HepG2 (cell line): ENCODE measurements around the gene DHH. TPM values are rescaled to one million over a fixed set of nuclear protein-coding genes. Genes with fewer than 3 reads are reported as not detected.

Experiments used
- ASH2L ChIP-seq: fragments of 300-600, 200-600 bp; sonication (generic); IDR thresholded peaks from 2 replicates; pipeline ENCODE4 v1.7.0; 2017; ENCODE audit warnings: low read depth, mild to moderate bottlenecking, moderate library complexity, mixed read lengths, low read length; ENCODE audit not compliant: insufficient read length
- BRF2 ChIP-seq: sonication (generic); formaldehyde crosslinking; IDR thresholded peaks from 2 replicates; pipeline ENCODE4 v1.8.1; 2022; ENCODE audit warnings: mild to moderate bottlenecking, missing genetic modification reagents
- CHCHD3 ChIP-seq: sonication (generic); formaldehyde crosslinking; IDR thresholded peaks from 2 replicates; pipeline ENCODE4 v1.8.0; 2022; ENCODE audit warnings: mild to moderate bottlenecking, missing genetic modification reagents, moderate library complexity
- DBP ChIP-seq: sonication (generic); formaldehyde crosslinking; IDR thresholded peaks from 2 replicates; pipeline ENCODE4 v1.4.0; 2020; ENCODE audit warnings: missing genetic modification reagents; ENCODE audit errors: not compliant biosample characterization
- DNMT1 ChIP-seq: sonication (generic); formaldehyde crosslinking; IDR thresholded peaks from 2 replicates; pipeline ENCODE4 v1.5.1; 2020; ENCODE audit warnings: mild to moderate bottlenecking, missing genetic modification reagents
- DR1 ChIP-seq: sonication (generic); formaldehyde crosslinking; IDR thresholded peaks from 2 replicates; pipeline ENCODE4 v1.8.0; 2021; ENCODE audit warnings: mild to moderate bottlenecking, missing genetic modification reagents, inconsistent platforms
- HDAC1 ChIP-seq: sonication (generic); formaldehyde crosslinking; IDR thresholded peaks from 2 replicates; pipeline ENCODE4 v1.5.1; 2020; ENCODE audit warnings: mild to moderate bottlenecking, missing genetic modification reagents
- IRF2 ChIP-seq: IDR thresholded peaks from 2 replicates; pipeline ENCODE4 v1.6.1; 2018; ENCODE audit warnings: missing genetic modification reagents, missing compliant biosample characterization
- KAT2B ChIP-seq: fragments of 150-350 bp; IDR thresholded peaks from 2 replicates; pipeline ENCODE4 v1.6.1; 2014; ENCODE audit warnings: low read depth, low read length, borderline replicate concordance
- MAZ ChIP-seq, 2 experiments: sonication (generic) in 1 of 2; formaldehyde crosslinking in 1 of 2; IDR thresholded peaks; 2 replicates each; pipeline versions ENCODE4 v1.5.0 to v1.6.1; 2012 to 2020; ENCODE audit warnings: low read depth in 2 of 2, mild to moderate bottlenecking in 2 of 2, borderline replicate concordance in 1 of 2, improper control_type of control experiment in 1 of 2, low read length in 1 of 2, missing genetic modification reagents in 1 of 2, moderate library complexity in 1 of 2
- ZMYM4 ChIP-seq: sonication (generic); formaldehyde crosslinking; IDR thresholded peaks from 2 replicates; pipeline ENCODE4 v1.8.1; 2023; ENCODE audit warnings: mild to moderate bottlenecking, missing genetic modification reagents
- ZNF280B ChIP-seq: sonication (generic); formaldehyde crosslinking; IDR thresholded peaks from 2 replicates; pipeline ENCODE4 v1.5.0; 2020; ENCODE audit warnings: missing genetic modification reagents, mild to moderate bottlenecking, borderline replicate concordance
- ZNF503 ChIP-seq: sonication (generic); formaldehyde crosslinking; IDR thresholded peaks from 2 replicates; pipeline ENCODE4 v1.4.0; 2020; ENCODE audit warnings: missing genetic modification reagents
- ZSCAN31 ChIP-seq: sonication (generic); formaldehyde crosslinking; IDR thresholded peaks from 2 replicates; pipeline ENCODE4 v1.5.0; 2020; ENCODE audit warnings: low read depth, mild to moderate bottlenecking, missing genetic modification reagents
- polyA plus RNA-seq, 8 experiments: library from polyadenylated mRNA; depleted of rRNA in 3 of 8; stranded (reverse) in 7 of 8; unstranded in 1 of 8; fragments of >200 nt; fragmentation: Illumina TruSeq in 4 of 8; extraction: Trizol in 4 of 8; gene quantifications; 2 replicates each; pipeline versions ENCODE4 v1.2.1 to v1.2.3, GENCODE V29; 2011 to 2016; ENCODE audit warnings: low read depth in 4 of 8, missing spikeins in 1 of 8, mixed read lengths in 1 of 8; ENCODE audit not compliant: insufficient read depth in 1 of 8
- total RNA-seq, 5 experiments: library from RNA; depleted of rRNA; stranded (reverse); fragments of >200 nt; fragmentation: Illumina TruSeq; extraction: Trizol; gene quantifications; 2 replicates each; pipeline ENCODE4 v1.2.3, GENCODE V29; 2016; ENCODE audit warnings: low read depth in 1 of 5
- TF ChIP-seq, protein P1 (sequence below): sonication (generic); formaldehyde crosslinking; IDR thresholded peaks from 2 replicates; pipeline ENCODE4 v1.5.0; 2020; ENCODE audit warnings: mild to moderate bottlenecking, low read depth, missing genetic modification reagents, borderline replicate concordance
- TF ChIP-seq, protein P2 (sequence below): IDR thresholded peaks from 2 replicates; pipeline ENCODE4 v1.6.1; 2016
- TF ChIP-seq, protein P3 (sequence below): IDR thresholded peaks from 2 replicates; pipeline ENCODE4 v1.6.1; 2016; ENCODE audit warnings: missing compliant biosample characterization, missing genetic modification reagents, borderline replicate concordance

The DHH gene
- total and polyA plus RNA-seq, 2 of the 13 experiments (the other 11 are each of a cell fraction or from before 2014, with no cell fraction given), result not detected

DNA sequence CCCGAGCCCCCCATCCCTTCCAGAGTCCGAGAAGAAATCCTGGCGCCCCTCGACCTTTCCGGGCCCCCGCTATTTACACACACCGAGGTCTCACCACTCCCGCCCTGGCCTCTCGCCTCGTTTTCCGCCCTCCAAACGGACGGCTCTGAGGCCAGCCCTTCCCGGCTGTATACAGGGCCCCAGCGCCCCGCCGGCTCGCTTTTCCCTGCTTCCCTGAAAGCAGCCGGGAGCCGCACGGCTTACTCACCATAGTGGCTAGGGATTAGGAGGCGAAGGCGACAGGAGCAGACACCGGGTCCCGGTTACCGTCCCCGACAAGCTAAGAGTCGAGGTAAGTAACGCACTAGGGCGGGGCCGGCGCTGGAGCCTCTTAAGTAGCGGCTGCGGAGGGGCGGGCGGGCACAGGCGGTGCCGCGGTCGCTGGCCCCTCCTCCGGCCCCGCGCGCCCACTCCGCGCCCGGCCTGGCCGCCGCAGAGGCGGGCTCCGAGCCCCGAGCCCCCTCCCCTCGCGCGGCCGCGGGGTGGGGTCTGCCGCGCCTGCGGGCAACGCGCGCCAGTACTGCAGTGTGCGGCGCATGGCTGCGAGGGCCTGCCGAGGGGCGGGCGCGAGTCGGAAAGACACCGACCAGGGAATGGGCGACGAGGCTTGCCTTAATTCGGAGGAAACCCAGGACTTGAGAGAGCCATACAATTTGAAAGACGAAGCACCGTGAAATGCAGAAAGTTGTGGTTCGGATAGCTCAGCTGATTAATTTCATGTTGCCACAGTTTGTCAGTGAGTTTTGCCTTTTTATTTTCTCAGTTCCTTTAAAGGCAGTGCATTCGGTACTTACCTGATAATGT lies 36.7 kb upstream of the DHH start, which contains the start of gene TUBA1B (continued):
- TF ChIP-seq ZNF503 (CRISPR knock-in tag) (0 out of 2 replicates have a peak, but pooled peaks have one; percentile 21), ZSCAN31 (peak; percentile 6; the same call in 1 of the 2 replicates), MAZ (IDR thresholded peaks at IDR 0.05; ENCODE audit: borderline replicate concordance, low read depth, low read length) (peak; percentile 47; the same call in 1 of the 2 replicates), MAZ (CRISPR knock-in tag; IDR thresholded peaks at IDR 0.05; ENCODE audit: low read depth) (peak; percentile 75), DR1 (CRISPR knock-in tag) (peak; percentile 90), KAT2B (no peak), CHCHD3 (no peak), ZNF280B (no peak), DNMT1 (CRISPR knock-in tag) (no peak), ASH2L (peak; percentile 76), BRF2 (peak; percentile 46; the same call in 1 of the 2 replicates), HDAC1 (CRISPR knock-in tag) (peak; percentile 13; the same call in 1 of the 2 replicates), ZMYM4 (CRISPR knock-in tag) (no peak; the same call in 1 of the 2 replicates), IRF2 (peak; percentile 39; the same call in 1 of the 2 replicates), DBP (peak; percentile 23)
- TF ChIP-seq, protein P1, sequence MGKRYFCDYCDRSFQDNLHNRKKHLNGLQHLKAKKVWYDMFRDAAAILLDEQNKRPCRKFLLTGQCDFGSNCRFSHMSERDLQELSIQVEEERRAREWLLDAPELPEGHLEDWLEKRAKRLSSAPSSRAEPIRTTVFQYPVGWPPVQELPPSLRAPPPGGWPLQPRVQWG (CRISPR knock-in tag), result no peak
- TF ChIP-seq, protein P2, sequence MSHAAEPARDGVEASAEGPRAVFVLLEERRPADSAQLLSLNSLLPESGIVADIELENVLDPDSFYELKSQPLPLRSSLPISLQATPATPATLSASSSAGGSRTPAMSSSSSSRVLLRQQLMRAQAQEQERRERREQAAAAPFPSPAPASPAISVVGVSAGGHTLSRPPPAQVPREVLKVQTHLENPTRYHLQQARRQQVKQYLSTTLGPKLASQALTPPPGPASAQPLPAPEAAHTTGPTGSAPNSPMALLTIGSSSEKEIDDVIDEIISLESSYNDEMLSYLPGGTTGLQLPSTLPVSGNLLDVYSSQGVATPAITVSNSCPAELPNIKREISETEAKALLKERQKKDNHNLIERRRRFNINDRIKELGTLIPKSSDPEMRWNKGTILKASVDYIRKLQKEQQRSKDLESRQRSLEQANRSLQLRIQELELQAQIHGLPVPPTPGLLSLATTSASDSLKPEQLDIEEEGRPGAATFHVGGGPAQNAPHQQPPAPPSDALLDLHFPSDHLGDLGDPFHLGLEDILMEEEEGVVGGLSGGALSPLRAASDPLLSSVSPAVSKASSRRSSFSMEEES (CRISPR knock-in tag), result peak; percentile 4; the same call in 1 of the 2 replicates
- TF ChIP-seq, protein P3, sequence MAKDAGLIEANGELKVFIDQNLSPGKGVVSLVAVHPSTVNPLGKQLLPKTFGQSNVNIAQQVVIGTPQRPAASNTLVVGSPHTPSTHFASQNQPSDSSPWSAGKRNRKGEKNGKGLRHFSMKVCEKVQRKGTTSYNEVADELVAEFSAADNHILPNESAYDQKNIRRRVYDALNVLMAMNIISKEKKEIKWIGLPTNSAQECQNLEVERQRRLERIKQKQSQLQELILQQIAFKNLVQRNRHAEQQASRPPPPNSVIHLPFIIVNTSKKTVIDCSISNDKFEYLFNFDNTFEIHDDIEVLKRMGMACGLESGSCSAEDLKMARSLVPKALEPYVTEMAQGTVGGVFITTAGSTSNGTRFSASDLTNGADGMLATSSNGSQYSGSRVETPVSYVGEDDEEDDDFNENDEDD (CRISPR knock-in tag), result peak; percentile 95
